K562 (cell line): ENCODE results near the gene RETREG1. TPM values are rescaled to one million over a fixed set of nuclear protein-coding genes. Genes with fewer than 3 reads are reported as not detected.

Experiments
- ATAC-seq: fragments of 200-7000 bp; cut with Tn5 transposase; 3 replicates; pipeline ENCODE4 v1.9.1; 2020; ENCODE audit warnings: moderate library complexity
- BruUV-seq: library from RNA; stranded (reverse); fragments of 400-500 nt; replicated peaks from 2 replicates; lab custom pipeline; 2021; lab: Mats Ljungman, UMichigan
- CTCF ChIA-PET: fragments of 300-600 bp; formaldehyde crosslinking; extraction: SDS; loops from one replicate; lab custom pipeline; 2021; ENCODE audit warnings: low intra/inter-chr PET ratio; lab: Yijun Ruan, JAX
- POLR2A ChIA-PET: fragments of 300-600, 350-650 bp; sonication (Branson Sonifier 250); formaldehyde crosslinking; extraction: SDS; loops from one replicate; lab custom pipeline; 2021; ENCODE audit warnings: antibody characterized with exemption, inconsistent platforms; lab: Yijun Ruan, JAX
- DNase-seq, 4 experiments: peaks; one replicate each; pipeline versions ENCODE4 v3.0.0 to v3.0.0-alpha.2; 2011 to 2018; ENCODE audit warnings: low spot score in 3 of 4, mixed read lengths in 3 of 4; ENCODE audit errors: extremely low read depth in 1 of 4
- FAIRE-seq: peaks from 2 replicates; lab custom pipeline; 2011; peaks lifted over from hg19 to GRCh38; lab: Jason Lieb, UNC
- H2AFZ ChIP-seq: 2 replicates; pipeline ENCODE4 v1.6.0; 2011; ENCODE audit warnings: low read depth, low read length, control low read depth, inconsistent platforms
- H3K27ac ChIP-seq: fragments of 200-600 bp; 3 replicates; pipeline ENCODE4 v1.8.0; 2011; ENCODE audit warnings: low read depth, mild to moderate bottlenecking, control low read depth, inconsistent platforms, low read length, moderate library complexity, mixed read lengths; ENCODE audit errors: extremely low read depth
- H3K27me3 ChIP-seq, 2 experiments: fragments of 300-600 bp in 1 of 2; 2 replicates in 1 of 2; 3 replicates in 1 of 2; pipeline versions ENCODE4 v1.6.0 to v1.8.0; 2011; ENCODE audit warnings: inconsistent platforms in 2 of 2, low read length in 2 of 2, mild to moderate bottlenecking in 1 of 2, mixed read lengths in 1 of 2, moderate library complexity in 1 of 2; ENCODE audit not compliant: control insufficient read depth in 2 of 2, insufficient read depth in 2 of 2
- H3K36me3 ChIP-seq: fragments of 300-600 bp; 3 replicates; pipeline ENCODE4 v1.8.0; 2011; ENCODE audit warnings: mild to moderate bottlenecking, low read length, inconsistent platforms; ENCODE audit not compliant: control insufficient read depth, insufficient read depth
- H3K4me1 ChIP-seq, 2 experiments: fragments of 200-600 bp in 1 of 2; replicated peaks in 1 of 2; 2 replicates in 1 of 2; 3 replicates in 1 of 2; pipeline versions ENCODE4 v1.5.1 to v1.8.0; 2011; ENCODE audit warnings: inconsistent platforms in 2 of 2, low read length in 2 of 2, mild to moderate bottlenecking in 1 of 2, mixed read lengths in 1 of 2, moderate library complexity in 1 of 2; ENCODE audit not compliant: control insufficient read depth in 2 of 2, insufficient read depth in 2 of 2
- H3K4me2 ChIP-seq: 2 replicates; pipeline ENCODE4 v1.6.1; 2011; ENCODE audit warnings: low read length, control low read depth, inconsistent platforms, mixed read lengths; ENCODE audit not compliant: insufficient read depth
- H3K4me3 ChIP-seq: fragments of 200-600 bp; sonication (generic), shearing (Covaris generic); 2 replicates; pipeline ENCODE4 v1.5.1; 2016; ENCODE audit warnings: control low read depth, inconsistent platforms
- H3K79me2 ChIP-seq: fragments of 200-600 bp; 3 replicates; pipeline ENCODE4 v1.8.0; 2011; ENCODE audit warnings: low read length, inconsistent platforms; ENCODE audit not compliant: control insufficient read depth, insufficient read depth
- H3K9ac ChIP-seq, 2 experiments: 2 replicates each; pipeline versions ENCODE4 v1.6.0 to v1.6.1; 2011; ENCODE audit warnings: low read depth in 2 of 2, low read length in 2 of 2, control low read depth in 1 of 2, inconsistent platforms in 1 of 2, mild to moderate bottlenecking in 1 of 2, mixed read lengths in 1 of 2; ENCODE audit not compliant: insufficient read depth in 1 of 2
- H3K9me1 ChIP-seq: one replicate; pipeline ENCODE4 v1.6.0; 2011; ENCODE audit warnings: inconsistent platforms, mild to moderate bottlenecking, low read length, moderate library complexity; ENCODE audit not compliant: control insufficient read depth, insufficient read depth
- H3K9me3 ChIP-seq: replicated peaks from 2 replicates; pipeline ENCODE4 v1.5.1; 2011; ENCODE audit warnings: low read depth, low read length, inconsistent platforms; ENCODE audit not compliant: control insufficient read depth, insufficient read depth
- H4K20me1 ChIP-seq: replicated peaks from 2 replicates; pipeline ENCODE4 v1.6.1; 2011; ENCODE audit warnings: low read length, inconsistent platforms, mixed read lengths; ENCODE audit not compliant: control insufficient read depth, insufficient read depth
- NFE2 ChIP-seq: IDR thresholded peaks from 2 replicates; pipeline ENCODE4 v1.6.1; 2014; ENCODE audit warnings: antibody characterized with exemption, low read depth
- NFIX ChIP-seq: fragments of 250-450 bp; sonication (Bioruptor Pico); IDR thresholded peaks from 2 replicates; pipeline ENCODE4 v1.4.0; 2020; ENCODE audit warnings: low read depth, mild to moderate bottlenecking, moderate library complexity
- NFYB ChIP-seq: IDR thresholded peaks from 2 replicates; pipeline ENCODE4 v1.6.1; 2011; ENCODE audit warnings: mild to moderate bottlenecking, moderate library complexity; ENCODE audit not compliant: insufficient read length; ENCODE audit errors: extremely low read depth
- RBM14 ChIP-seq: fragments of 200-400 bp; formaldehyde crosslinking; IDR thresholded peaks from 2 replicates; pipeline ENCODE4 v1.6.1; 2018; ENCODE audit warnings: low read depth, mild to moderate bottlenecking, low read length, moderate library complexity, borderline replicate concordance; ENCODE audit not compliant: insufficient read depth
- TSHZ1 ChIP-seq: fragments of 250-450 bp; sonication (Bioruptor Pico); IDR thresholded peaks from 2 replicates; pipeline ENCODE4 v1.4.0; 2020; ENCODE audit warnings: mild to moderate bottlenecking, moderate library complexity
- ZFP30 ChIP-seq: fragments of 250-450 bp; sonication (Bioruptor Pico); IDR thresholded peaks from 2 replicates; pipeline ENCODE4 v1.8.0; 2022; ENCODE audit warnings: moderate library complexity, mild to moderate bottlenecking, inconsistent platforms, borderline replicate concordance
- WGBS: fragments of 100-300 bp; shearing (Covaris generic); methylation state at CpG from one replicate; pipeline ENCODE4 v1.1.6; 2016; ENCODE audit warnings: low coverage, mixed read lengths; ENCODE audit not compliant: insufficient coverage; ENCODE audit errors: missing lambda C conversion rate; 5-methylcytosine and 5-hydroxymethylcytosine counted together
- in situ Hi-C: fragments of 300-500 bp; cut with MboI; formaldehyde crosslinking; loops from 4 replicates; pipeline ENCODE4 v1.15.0; 2018; ENCODE audit warnings: inconsistent platforms, mixed read lengths
- intact Hi-C: fragments of 100-400 bp; cut with micrococcal nuclease; formaldehyde crosslinking; loops from 2 replicates; pipeline ENCODE4 v1.14.2; 2022
- polyA plus RNA-seq, 8 experiments: library from polyadenylated mRNA; depleted of rRNA in 4 of 8; stranded (reverse) in 5 of 8; unstranded in 3 of 8; fragments of >200 nt; fragmentation: Nextera tagmentation in 2 of 8; fragmentation: Illumina TruSeq in 1 of 8; extraction: Ambion mirVana in 2 of 8; extraction: Trizol in 1 of 8; gene quantifications; 2 replicates each; pipeline versions ENCODE4 v1.2.1 to v1.2.3, GENCODE V29; 2011 to 2014; ENCODE audit warnings: inconsistent platforms in 1 of 8, missing spikeins in 1 of 8
- total RNA-seq, 7 experiments: library from RNA; depleted of rRNA in 6 of 7; stranded (reverse); fragments of >200 nt in 6 of 7; fragmentation: Illumina TruSeq in 2 of 7; extraction: Trizol in 2 of 7; gene quantifications; 2 replicates each; pipeline versions ENCODE4 v1.2.1 to v1.2.3, GENCODE V29; 2011 to 2021; ENCODE audit warnings: low replicate concordance in 1 of 7
- TF ChIP-seq, protein P1 (sequence below): fragments of 450-650 bp; formaldehyde crosslinking; IDR thresholded peaks from 2 replicates; pipeline ENCODE4 v1.4.0; 2022; ENCODE audit warnings: mild to moderate bottlenecking, moderate library complexity
- TF ChIP-seq, protein P2 (sequence below): fragments of 450-650 bp; IDR thresholded peaks from 2 replicates; pipeline ENCODE4 v1.7.1; 2018; ENCODE audit warnings: mild to moderate bottlenecking, low read depth; ENCODE audit not compliant: partially characterized antibody

Gene RETREG1
- total and polyA plus RNA-seq, 9 of the 15 experiments (the other 6 are each of a cell fraction or from before 2014, with no cell fraction given) = 0.01 to 0.20 (median 0.08) TPM; not detected in 5

DNA sequence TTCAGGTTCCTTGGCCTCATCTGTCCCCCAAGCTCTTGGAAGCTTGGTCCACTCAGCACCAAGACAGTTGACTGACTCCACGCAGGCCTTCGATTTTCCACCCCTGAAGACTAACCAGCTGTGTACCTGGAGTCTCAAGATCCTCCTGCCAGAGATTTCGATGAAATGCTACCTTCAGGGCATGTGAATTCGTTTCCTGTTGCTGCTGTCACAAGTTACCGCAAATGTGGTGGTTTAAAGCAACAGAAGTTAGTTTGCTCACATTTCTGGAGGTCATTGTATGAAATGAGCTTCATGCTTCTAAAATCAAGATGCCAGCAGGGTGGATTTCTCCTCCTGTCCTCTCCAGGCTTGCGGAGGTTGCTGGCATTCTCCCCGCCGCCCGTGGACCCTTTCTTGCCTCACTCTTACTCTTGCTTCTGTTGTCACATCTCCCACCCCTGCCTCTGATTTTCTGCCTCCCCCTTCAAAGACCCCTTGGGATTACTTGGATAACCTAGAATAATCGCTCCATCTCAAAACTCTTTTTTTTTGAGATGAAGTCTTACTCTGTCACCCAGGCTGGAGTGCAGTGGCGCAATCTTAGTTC is 27.6 kb upstream of the RETREG1 start:
- Histone ChIP-seq H3K9me3 (no peaks in the 10 kb centered on the region), H2AFZ (no peak overlapping the region), H3K9me1 (no peaks in the 10 kb centered on the region), H3K4me2 (no peak overlapping the region), H4K20me1 (no peaks in the 10 kb centered on the region), H3K79me2 (no peaks in the 10 kb centered on the region), H3K36me3 (no peaks in the 10 kb centered on the region), H3K27me3 (no peaks in the 10 kb centered on the region), H3K4me1 (no peaks in the 10 kb centered on the region), H3K9ac (no peak overlapping the region), H3K4me3 (no peak overlapping the region), H3K27ac (no peak overlapping the region)
- in situ Hi-C loops = no loop called here
- POLR2A ChIA-PET = interaction anchor here (0.6 kb wide), 1 partner anchor 342 kb away, joined by 3 read pairs; no protein-coding TSS in a partner anchor
- no peak for FAIRE-seq
- intact Hi-C loops = no loop called here
- ATAC-seq = no peak
- CTCF ChIA-PET = no interaction called here
- no peak for DNase-seq
- TF ChIP-seq TSHZ1 (no peak), NFIX (CRISPR knock-in tag) (no peak), NFYB (no peak), ZFP30 (CRISPR knock-in tag) (no peak), NFE2 (no peak), RBM14 (no peak)
- TF ChIP-seq, protein P1, sequence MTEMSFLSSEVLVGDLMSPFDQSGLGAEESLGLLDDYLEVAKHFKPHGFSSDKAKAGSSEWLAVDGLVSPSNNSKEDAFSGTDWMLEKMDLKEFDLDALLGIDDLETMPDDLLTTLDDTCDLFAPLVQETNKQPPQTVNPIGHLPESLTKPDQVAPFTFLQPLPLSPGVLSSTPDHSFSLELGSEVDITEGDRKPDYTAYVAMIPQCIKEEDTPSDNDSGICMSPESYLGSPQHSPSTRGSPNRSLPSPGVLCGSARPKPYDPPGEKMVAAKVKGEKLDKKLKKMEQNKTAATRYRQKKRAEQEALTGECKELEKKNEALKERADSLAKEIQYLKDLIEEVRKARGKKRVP (CRISPR knock-in tag) = no peak
- TF ChIP-seq, protein P2, sequence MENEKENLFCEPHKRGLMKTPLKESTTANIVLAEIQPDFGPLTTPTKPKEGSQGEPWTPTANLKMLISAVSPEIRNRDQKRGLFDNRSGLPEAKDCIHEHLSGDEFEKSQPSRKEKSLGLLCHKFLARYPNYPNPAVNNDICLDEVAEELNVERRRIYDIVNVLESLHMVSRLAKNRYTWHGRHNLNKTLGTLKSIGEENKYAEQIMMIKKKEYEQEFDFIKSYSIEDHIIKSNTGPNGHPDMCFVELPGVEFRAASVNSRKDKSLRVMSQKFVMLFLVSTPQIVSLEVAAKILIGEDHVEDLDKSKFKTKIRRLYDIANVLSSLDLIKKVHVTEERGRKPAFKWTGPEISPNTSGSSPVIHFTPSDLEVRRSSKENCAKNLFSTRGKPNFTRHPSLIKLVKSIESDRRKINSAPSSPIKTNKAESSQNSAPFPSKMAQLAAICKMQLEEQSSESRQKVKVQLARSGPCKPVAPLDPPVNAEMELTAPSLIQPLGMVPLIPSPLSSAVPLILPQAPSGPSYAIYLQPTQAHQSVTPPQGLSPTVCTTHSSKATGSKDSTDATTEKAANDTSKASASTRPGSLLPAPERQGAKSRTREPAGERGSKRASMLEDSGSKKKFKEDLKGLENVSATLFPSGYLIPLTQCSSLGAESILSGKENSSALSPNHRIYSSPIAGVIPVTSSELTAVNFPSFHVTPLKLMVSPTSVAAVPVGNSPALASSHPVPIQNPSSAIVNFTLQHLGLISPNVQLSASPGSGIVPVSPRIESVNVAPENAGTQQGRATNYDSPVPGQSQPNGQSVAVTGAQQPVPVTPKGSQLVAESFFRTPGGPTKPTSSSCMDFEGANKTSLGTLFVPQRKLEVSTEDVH = no peak
- 0% methylated on average over 10 of the region's 11 CpGs for WGBS
- BruUV-seq = no TSS peak
